Activated T-helper 1 cell treated with Interleukin-2 at 50 U/mL for 16 hours (primary cell): ENCODE measurements around the gene TPK1.
"Not testable (repeated sequence)": the region's sequence is repeated elsewhere in the genome, so short reads cannot be mapped to it uniquely, and the experiment has no call there.

Source experiments
- DNase-seq: peaks from one replicate; pipeline ENCODE4 v3.0.0-alpha.2; 2020; ENCODE audit warnings: low read depth

The TPK1 gene

GRCh38 chr7:144777005-144777839 is 58.6 kb downstream of the TPK1 start:
- DNase-seq = no peak

- DNase-seq = no peak
Observed at GRCh38 chr7:144776447-144776846, 59.4 kb downstream of the TPK1 start.

GRCh38 chr7:144775749-144776148 is 60.1 kb downstream of the TPK1 start:
- DNase-seq = no peak

- DNase-seq = no peak
Observed at GRCh38 chr7:144771927-144772326, 63.9 kb downstream of the TPK1 start.

GRCh38 chr7:144771174-144771573 is 64.7 kb downstream of the TPK1 start:
- DNase-seq = no peak

GRCh38 chr7:144769352-144769751 is 66.5 kb downstream of the TPK1 start:
- DNase-seq = no peak

GRCh38 chr7:144768633-144769032 is 67.2 kb downstream of the TPK1 start:
- no peak for DNase-seq

- no peak for DNase-seq
Observed at GRCh38 chr7:144763291-144763690, 72.6 kb downstream of the TPK1 start.

GRCh38 chr7:144762853-144763252 is 73.0 kb downstream of the TPK1 start:
- no peak for DNase-seq

- no peak for DNase-seq
Observed at GRCh38 chr7:144761493-144761892, 74.4 kb downstream of the TPK1 start.

- DNase-seq = no peak
Observed at GRCh38 chr7:144759653-144760052, 76.2 kb downstream of the TPK1 start.

- no peak for DNase-seq
Observed at GRCh38 chr7:144747936-144748335, 87.9 kb downstream of the TPK1 start.

- DNase-seq = no peak
Observed at GRCh38 chr7:144738708-144739314, 97.0 kb downstream of the TPK1 start.

- DNase-seq = no peak
Observed at GRCh38 chr7:144738146-144738545, 97.7 kb downstream of the TPK1 start.

- no peak for DNase-seq
Observed at GRCh38 chr7:144736880-144737493, 98.9 kb downstream of the TPK1 start.

- DNase-seq = no peak
Observed at GRCh38 chr7:144735505-144736276, 100.2 kb downstream of the TPK1 start.

GRCh38 chr7:144731661-144732351 is 104.0 kb downstream of the TPK1 start:
- no peak for DNase-seq

GRCh38 chr7:144730224-144730623 is 105.6 kb downstream of the TPK1 start:
- no peak for DNase-seq

GRCh38 chr7:144729226-144729625 is 106.6 kb downstream of the TPK1 start:
- DNase-seq = no peak

GRCh38 chr7:144728551-144728950 is 107.3 kb downstream of the TPK1 start:
- no peak for DNase-seq

- DNase-seq = not testable (repeated sequence)
Observed at GRCh38 chr7:144726840-144727239, 109.0 kb downstream of the TPK1 start.

- no peak for DNase-seq
Observed at GRCh38 chr7:144725070-144725469, 110.8 kb downstream of the TPK1 start.
